DMS114 treated with DMSO at 0.1 percent for 48 hours (cell line): ENCODE measurements around the gene SMPDL3B.

Experiments
- DNase-seq: peaks from one replicate; lab custom pipeline; 2025; ENCODE audit not compliant: unreplicated experiment; lab: John Stamatoyannopoulos, UW

SMPDL3B gene

GRCh38 chr1:27934818-27935549 lies at the start of gene SMPDL3B:
Gene SMPDL3B (plus strand): TSS chr1:27935000. CDS start chr1:27935184, 184 bp downstream.
- DNase-seq: peak; percentile 24

- DNase-seq: no peak
Observed at GRCh38 chr1:27885114-27885528, 49.7 kb upstream of the SMPDL3B start.

- no peak for DNase-seq
Observed at GRCh38 chr1:27885621-27886352, 49.0 kb upstream of the SMPDL3B start.

- no peak for DNase-seq
Observed at GRCh38 chr1:27886353-27886679, 48.5 kb upstream of the SMPDL3B start.

- DNase-seq: no peak
Observed at GRCh38 chr1:27886744-27887143, 48.1 kb upstream of the SMPDL3B start.

- DNase-seq: no peak
Observed at GRCh38 chr1:27887215-27888021, 47.4 kb upstream of the SMPDL3B start.

- DNase-seq: no peak
Observed at GRCh38 chr1:27889506-27889905, 45.3 kb upstream of the SMPDL3B start.

- no peak for DNase-seq
Observed at GRCh38 chr1:27891196-27891889, 43.5 kb upstream of the SMPDL3B start.

- no peak for DNase-seq
Observed at GRCh38 chr1:27894521-27894920, 40.3 kb upstream of the SMPDL3B start.

GRCh38 chr1:27906759-27907158 lies 28.0 kb upstream of the SMPDL3B start:
- DNase-seq: no peak

GRCh38 chr1:27912429-27912828 lies 22.4 kb upstream of the SMPDL3B start:
- DNase-seq: no peak

GRCh38 chr1:27915082-27915575 lies 19.7 kb upstream of the SMPDL3B start:
- DNase-seq: no peak

GRCh38 chr1:27922272-27922671 lies 12.5 kb upstream of the SMPDL3B start:
- no peak for DNase-seq

GRCh38 chr1:27928216-27928954 lies 6.4 kb upstream of the SMPDL3B start:
- DNase-seq: no peak

GRCh38 chr1:27931184-27931583 lies 3.6 kb upstream of the SMPDL3B start:
- no peak for DNase-seq

- DNase-seq: no peak
Observed at GRCh38 chr1:27931759-27932158, 3.0 kb upstream of the SMPDL3B start.

GRCh38 chr1:27935721-27936120 lies 921 bp downstream of the SMPDL3B start:
- no peak for DNase-seq

- DNase-seq: no peak
Observed at GRCh38 chr1:27936370-27936769, 1.6 kb downstream of the SMPDL3B start.

GRCh38 chr1:27937524-27937836 lies 2.7 kb downstream of the SMPDL3B start:
- DNase-seq: no peak

GRCh38 chr1:27938488-27938887 lies 3.7 kb downstream of the SMPDL3B start:
- no peak for DNase-seq
